Measurements from ENCODE around the gene UGT1A8.
"Not testable (repeated sequence)": the region's sequence is repeated elsewhere in the genome, so short reads cannot be mapped to it uniquely, and the experiment has no call there.

DNA sequence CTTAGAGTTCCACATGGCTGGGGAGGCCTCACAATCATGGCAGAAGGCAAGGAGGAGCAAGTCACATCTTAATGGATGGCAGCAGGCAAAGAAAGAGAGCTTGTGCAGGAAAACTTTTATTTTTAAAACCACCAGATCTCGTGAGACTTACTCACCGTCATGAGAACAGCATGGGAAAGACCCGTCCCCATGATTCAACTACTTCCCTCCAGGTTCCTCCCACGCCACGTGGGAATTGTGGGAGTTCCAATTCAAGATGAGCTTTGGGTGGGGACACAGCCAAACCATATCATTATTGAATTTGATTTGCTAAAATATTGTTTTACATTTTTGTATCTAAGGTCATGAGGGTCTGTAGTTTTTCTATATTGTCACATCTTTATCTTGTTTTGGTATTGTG, 40.1 kb upstream of the UGT1A8 start:
- TF ChIP-seq, protein P1, sequence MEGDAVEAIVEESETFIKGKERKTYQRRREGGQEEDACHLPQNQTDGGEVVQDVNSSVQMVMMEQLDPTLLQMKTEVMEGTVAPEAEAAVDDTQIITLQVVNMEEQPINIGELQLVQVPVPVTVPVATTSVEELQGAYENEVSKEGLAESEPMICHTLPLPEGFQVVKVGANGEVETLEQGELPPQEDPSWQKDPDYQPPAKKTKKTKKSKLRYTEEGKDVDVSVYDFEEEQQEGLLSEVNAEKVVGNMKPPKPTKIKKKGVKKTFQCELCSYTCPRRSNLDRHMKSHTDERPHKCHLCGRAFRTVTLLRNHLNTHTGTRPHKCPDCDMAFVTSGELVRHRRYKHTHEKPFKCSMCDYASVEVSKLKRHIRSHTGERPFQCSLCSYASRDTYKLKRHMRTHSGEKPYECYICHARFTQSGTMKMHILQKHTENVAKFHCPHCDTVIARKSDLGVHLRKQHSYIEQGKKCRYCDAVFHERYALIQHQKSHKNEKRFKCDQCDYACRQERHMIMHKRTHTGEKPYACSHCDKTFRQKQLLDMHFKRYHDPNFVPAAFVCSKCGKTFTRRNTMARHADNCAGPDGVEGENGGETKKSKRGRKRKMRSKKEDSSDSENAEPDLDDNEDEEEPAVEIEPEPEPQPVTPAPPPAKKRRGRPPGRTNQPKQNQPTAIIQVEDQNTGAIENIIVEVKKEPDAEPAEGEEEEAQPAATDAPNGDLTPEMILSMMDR (IDR thresholded peaks at IDR 0.05 in 8 of 11, conservative IDR thresholded peaks at IDR 0.05 in 3 of 11), result not testable (repeated sequence)
- TF ChIP-seq POLR2AphosphoS5, POLR2A (IDR thresholded peaks at IDR 0.05): not testable (repeated sequence)

All from spleen (tissue), 7 donors.